HepG2 (cell line): ENCODE measurements around the gene SMTN. TPM values are rescaled to one million over a fixed set of nuclear protein-coding genes. Genes with fewer than 3 reads are reported as not detected.

Source experiments
- DNMT1 ChIP-seq: sonication (generic); formaldehyde crosslinking; IDR thresholded peaks from 2 replicates; pipeline ENCODE4 v1.5.1; 2020; ENCODE audit warnings: mild to moderate bottlenecking, missing genetic modification reagents
- GFI1 ChIP-seq: sonication (generic); formaldehyde crosslinking; IDR thresholded peaks from 2 replicates; pipeline ENCODE4 v1.5.0; 2020; ENCODE audit warnings: missing genetic modification reagents, mild to moderate bottlenecking, borderline replicate concordance
- LRRFIP1 ChIP-seq: sonication (generic); formaldehyde crosslinking; conservative IDR thresholded peaks from 2 replicates; pipeline ENCODE4 v1.4.0; 2020; ENCODE audit warnings: missing genetic modification reagents
- MED8 ChIP-seq: sonication (generic); formaldehyde crosslinking; IDR thresholded peaks from 2 replicates; pipeline ENCODE4 v1.8.1; 2023; ENCODE audit warnings: mild to moderate bottlenecking, missing genetic modification reagents; ENCODE audit not compliant: insufficient replicate concordance
- RBAK ChIP-seq: sonication (generic); formaldehyde crosslinking; IDR thresholded peaks from 2 replicates; pipeline ENCODE4 v1.5.1; 2020; ENCODE audit warnings: mild to moderate bottlenecking, missing genetic modification reagents
- RNF219 ChIP-seq: sonication (generic); formaldehyde crosslinking; IDR thresholded peaks from 2 replicates; pipeline ENCODE4 v1.5.0; 2020; ENCODE audit warnings: mild to moderate bottlenecking, missing genetic modification reagents
- SNAI1 ChIP-seq: sonication (generic); formaldehyde crosslinking; IDR thresholded peaks from 2 replicates; pipeline ENCODE4 v1.5.0; 2020; ENCODE audit warnings: mild to moderate bottlenecking, missing genetic modification reagents, borderline replicate concordance
- SP140L ChIP-seq: sonication (generic); formaldehyde crosslinking; IDR thresholded peaks from 2 replicates; pipeline ENCODE4 v1.4.0; 2020; ENCODE audit warnings: missing genetic modification reagents, borderline replicate concordance
- SRY ChIP-seq: sonication (generic); formaldehyde crosslinking; IDR thresholded peaks from 2 replicates; pipeline ENCODE4 v1.8.0; 2022; ENCODE audit warnings: mild to moderate bottlenecking, missing genetic modification reagents
- SUZ12 ChIP-seq: fragments of 150-350 bp; IDR thresholded peaks from 2 replicates; pipeline ENCODE4 v1.6.1; 2014; ENCODE audit warnings: low read depth, low read length
- WIZ ChIP-seq: sonication (generic); formaldehyde crosslinking; IDR thresholded peaks from 2 replicates; pipeline ENCODE4 v1.5.1; 2020; ENCODE audit warnings: mild to moderate bottlenecking, missing genetic modification reagents
- ZBTB1 ChIP-seq: sonication (generic); formaldehyde crosslinking; IDR thresholded peaks from 2 replicates; pipeline ENCODE4 v1.4.0; 2020; ENCODE audit warnings: missing genetic modification reagents, borderline replicate concordance
- ZNF17 ChIP-seq: sonication (generic); formaldehyde crosslinking; IDR thresholded peaks from 2 replicates; pipeline ENCODE4 v1.5.0; 2020; ENCODE audit warnings: mild to moderate bottlenecking, missing genetic modification reagents
- ZNF256 ChIP-seq: sonication (generic); formaldehyde crosslinking; conservative IDR thresholded peaks from 2 replicates; pipeline ENCODE4 v1.4.0; 2020; ENCODE audit warnings: missing genetic modification reagents
- ZNF530 ChIP-seq: sonication (generic); formaldehyde crosslinking; IDR thresholded peaks from 2 replicates; pipeline ENCODE4 v1.5.0; 2020; ENCODE audit warnings: low read depth, mild to moderate bottlenecking, missing genetic modification reagents
- ZNF614 ChIP-seq: IDR thresholded peaks from 2 replicates; pipeline ENCODE4 v1.6.1; 2018; ENCODE audit warnings: missing biosample characterization, missing genetic modification reagents, inconsistent platforms, borderline replicate concordance
- ZNF660 ChIP-seq: sonication (generic); formaldehyde crosslinking; IDR thresholded peaks from 2 replicates; pipeline ENCODE4 v1.5.1; 2020; ENCODE audit warnings: mild to moderate bottlenecking, low read depth, missing genetic modification reagents, borderline replicate concordance
- ZNF674 ChIP-seq: sonication (generic); formaldehyde crosslinking; IDR thresholded peaks from 2 replicates; pipeline ENCODE4 v1.5.0; 2020; ENCODE audit warnings: low read depth, mild to moderate bottlenecking, missing genetic modification reagents
- ZNF709 ChIP-seq: sonication (generic); formaldehyde crosslinking; IDR thresholded peaks from 2 replicates; pipeline ENCODE4 v1.5.0; 2020; ENCODE audit warnings: mild to moderate bottlenecking, missing genetic modification reagents
- ZNF766 ChIP-seq: sonication (generic); formaldehyde crosslinking; IDR thresholded peaks from 2 replicates; pipeline ENCODE4 v1.5.0; 2020; ENCODE audit warnings: missing genetic modification reagents, borderline replicate concordance
- ZNF878 ChIP-seq: sonication (generic); formaldehyde crosslinking; IDR thresholded peaks from 2 replicates; pipeline ENCODE4 v1.8.1; 2023; ENCODE audit warnings: mild to moderate bottlenecking, missing genetic modification reagents, moderate library complexity
- ZSCAN30 ChIP-seq: sonication (generic); formaldehyde crosslinking; IDR thresholded peaks from 2 replicates; pipeline ENCODE4 v1.5.0; 2020; ENCODE audit warnings: mild to moderate bottlenecking, missing genetic modification reagents
- polyA plus RNA-seq, 8 experiments: library from polyadenylated mRNA; depleted of rRNA in 3 of 8; stranded (reverse) in 7 of 8; unstranded in 1 of 8; fragments of >200 nt; fragmentation: Illumina TruSeq in 4 of 8; extraction: Trizol in 4 of 8; gene quantifications; 2 replicates each; pipeline versions ENCODE4 v1.2.1 to v1.2.3, GENCODE V29; 2011 to 2016; ENCODE audit warnings: low read depth in 4 of 8, missing spikeins in 1 of 8, mixed read lengths in 1 of 8; ENCODE audit not compliant: insufficient read depth in 1 of 8
- total RNA-seq, 5 experiments: library from RNA; depleted of rRNA; stranded (reverse); fragments of >200 nt; fragmentation: Illumina TruSeq; extraction: Trizol; gene quantifications; 2 replicates each; pipeline ENCODE4 v1.2.3, GENCODE V29; 2016; ENCODE audit warnings: low read depth in 1 of 5
- TF ChIP-seq, protein P1 (sequence below): sonication (generic); formaldehyde crosslinking; IDR thresholded peaks from 2 replicates; pipeline ENCODE4 v1.5.1; 2020; ENCODE audit warnings: missing genetic modification reagents, mild to moderate bottlenecking, borderline replicate concordance
- TF ChIP-seq, protein P2 (sequence below): sonication (generic); formaldehyde crosslinking; conservative IDR thresholded peaks from 2 replicates; pipeline ENCODE4 v1.4.0; 2020; ENCODE audit warnings: missing genetic modification reagents

SMTN gene
- total and polyA plus RNA-seq, 2 of the 13 experiments (the other 11 are each of a cell fraction or from before 2014, with no cell fraction given), result 14.7 to 26.1 TPM

- TF ChIP-seq, protein P1, sequence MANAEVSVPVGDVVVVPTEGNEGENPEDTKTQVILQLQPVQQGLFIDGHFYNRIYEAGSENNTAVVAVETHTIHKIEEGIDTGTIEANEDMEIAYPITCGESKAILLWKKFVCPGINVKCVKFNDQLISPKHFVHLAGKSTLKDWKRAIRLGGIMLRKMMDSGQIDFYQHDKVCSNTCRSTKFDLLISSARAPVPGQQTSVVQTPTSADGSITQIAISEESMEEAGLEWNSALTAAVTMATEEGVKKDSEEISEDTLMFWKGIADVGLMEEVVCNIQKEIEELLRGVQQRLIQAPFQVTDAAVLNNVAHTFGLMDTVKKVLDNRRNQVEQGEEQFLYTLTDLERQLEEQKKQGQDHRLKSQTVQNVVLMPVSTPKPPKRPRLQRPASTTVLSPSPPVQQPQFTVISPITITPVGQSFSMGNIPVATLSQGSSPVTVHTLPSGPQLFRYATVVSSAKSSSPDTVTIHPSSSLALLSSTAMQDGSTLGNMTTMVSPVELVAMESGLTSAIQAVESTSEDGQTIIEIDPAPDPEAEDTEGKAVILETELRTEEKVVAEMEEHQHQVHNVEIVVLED (CRISPR knock-in tag), result peak; percentile 45; the same call in 1 of the 2 replicates
- no peak for TF ChIP-seq ZNF674 (CRISPR knock-in tag)
- no peak for TF ChIP-seq WIZ (CRISPR knock-in tag)
- TF ChIP-seq MED8 (CRISPR knock-in tag), result peak; percentile 78
- no peak for TF ChIP-seq ZNF709 (CRISPR knock-in tag)
- TF ChIP-seq ZNF17, result no peak
- TF ChIP-seq DNMT1 (CRISPR knock-in tag), result no peak
- no peak for TF ChIP-seq ZNF530 (CRISPR knock-in tag)
- no peak for TF ChIP-seq RBAK (CRISPR knock-in tag)
- TF ChIP-seq GFI1 (CRISPR knock-in tag), result peak; percentile 76; the same call in 1 of the 2 replicates
- no peak for TF ChIP-seq SP140L
- peak; percentile 66; the same call in 1 of the 2 replicates for TF ChIP-seq SRY
- TF ChIP-seq ZNF766, result peak; percentile 61; the same call in 1 of the 2 replicates
- TF ChIP-seq ZNF878 (CRISPR knock-in tag), result peak; percentile 63; the same call in 1 of the 2 replicates
- no peak for TF ChIP-seq ZBTB1 (CRISPR knock-in tag)
- no peak for TF ChIP-seq SUZ12
- no peak for TF ChIP-seq ZNF660 (CRISPR knock-in tag)
- TF ChIP-seq ZNF614 (CRISPR knock-in tag), result peak; percentile 96
- no peak for TF ChIP-seq RNF219 (CRISPR knock-in tag)
- TF ChIP-seq LRRFIP1 (CRISPR knock-in tag), result no peak
- 0 out of 2 replicates have a peak, but pooled peaks have one; percentile 21 for TF ChIP-seq ZNF256 (CRISPR knock-in tag)
- TF ChIP-seq SNAI1 (CRISPR knock-in tag), result peak; percentile 71; the same call in 1 of the 2 replicates
- TF ChIP-seq, protein P2, sequence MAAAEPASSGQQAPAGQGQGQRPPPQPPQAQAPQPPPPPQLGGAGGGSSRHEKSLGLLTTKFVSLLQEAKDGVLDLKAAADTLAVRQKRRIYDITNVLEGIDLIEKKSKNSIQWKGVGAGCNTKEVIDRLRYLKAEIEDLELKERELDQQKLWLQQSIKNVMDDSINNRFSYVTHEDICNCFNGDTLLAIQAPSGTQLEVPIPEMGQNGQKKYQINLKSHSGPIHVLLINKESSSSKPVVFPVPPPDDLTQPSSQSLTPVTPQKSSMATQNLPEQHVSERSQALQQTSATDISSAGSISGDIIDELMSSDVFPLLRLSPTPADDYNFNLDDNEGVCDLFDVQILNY (CRISPR knock-in tag), result no peak
- no peak for TF ChIP-seq ZSCAN30 (CRISPR knock-in tag)
These were observed 25.4 kb upstream of the SMTN start (continued) for GRCh38 chr22:31055635-31056159.
